SJCRH30 (cell line): ENCODE measurements around the gene AP1S2. TPM values are rescaled to one million over a fixed set of nuclear protein-coding genes. Genes with fewer than 3 reads are reported as not detected.
"Not testable (repeated sequence)": the region's sequence is repeated elsewhere in the genome, so short reads cannot be mapped to it uniquely, and the experiment has no call there.

Source experiments
- DNase-seq, 2 experiments: peaks; one replicate each; pipeline ENCODE4 v3.0.0-alpha.2; 2015 to 2020
- H3K27ac ChIP-seq: fragments of 250-450 bp; sonication (Bioruptor Pico); 2 replicates; pipeline ENCODE4 v1.5.1; 2020; ENCODE audit warnings: mild to moderate bottlenecking, moderate library complexity
- H3K27me3 ChIP-seq: fragments of 250-450 bp; sonication (Bioruptor Pico); 2 replicates; pipeline ENCODE4 v1.5.1; 2020; ENCODE audit warnings: mild to moderate bottlenecking, moderate library complexity
- H3K36me3 ChIP-seq: fragments of 250-450 bp; sonication (Bioruptor Pico); 2 replicates; pipeline ENCODE4 v1.5.1; 2020; ENCODE audit warnings: mild to moderate bottlenecking, moderate library complexity
- H3K4me1 ChIP-seq: fragments of 250-450 bp; sonication (Bioruptor Pico); 2 replicates; pipeline ENCODE4 v1.5.1; 2020; ENCODE audit warnings: mild to moderate bottlenecking, moderate library complexity
- H3K4me3 ChIP-seq: fragments of 250-450 bp; sonication (Bioruptor Pico); 2 replicates; pipeline ENCODE4 v1.5.1; 2020; ENCODE audit warnings: mild to moderate bottlenecking, moderate library complexity
- H3K9me3 ChIP-seq: fragments of 250-450 bp; sonication (Bioruptor Pico); replicated peaks from 2 replicates; pipeline ENCODE4 v1.5.1; 2020; ENCODE audit warnings: mild to moderate bottlenecking, moderate library complexity
- total RNA-seq: library from RNA; depleted of rRNA; stranded (reverse); fragments of >200 nt; shearing (Covaris generic); gene quantifications from 2 replicates; pipeline ENCODE4 v1.2.3, GENCODE V29; 2014; rRNA removed

The AP1S2 gene
- 205 and 230 TPM in 2 replicates for total RNA-seq

DNA sequence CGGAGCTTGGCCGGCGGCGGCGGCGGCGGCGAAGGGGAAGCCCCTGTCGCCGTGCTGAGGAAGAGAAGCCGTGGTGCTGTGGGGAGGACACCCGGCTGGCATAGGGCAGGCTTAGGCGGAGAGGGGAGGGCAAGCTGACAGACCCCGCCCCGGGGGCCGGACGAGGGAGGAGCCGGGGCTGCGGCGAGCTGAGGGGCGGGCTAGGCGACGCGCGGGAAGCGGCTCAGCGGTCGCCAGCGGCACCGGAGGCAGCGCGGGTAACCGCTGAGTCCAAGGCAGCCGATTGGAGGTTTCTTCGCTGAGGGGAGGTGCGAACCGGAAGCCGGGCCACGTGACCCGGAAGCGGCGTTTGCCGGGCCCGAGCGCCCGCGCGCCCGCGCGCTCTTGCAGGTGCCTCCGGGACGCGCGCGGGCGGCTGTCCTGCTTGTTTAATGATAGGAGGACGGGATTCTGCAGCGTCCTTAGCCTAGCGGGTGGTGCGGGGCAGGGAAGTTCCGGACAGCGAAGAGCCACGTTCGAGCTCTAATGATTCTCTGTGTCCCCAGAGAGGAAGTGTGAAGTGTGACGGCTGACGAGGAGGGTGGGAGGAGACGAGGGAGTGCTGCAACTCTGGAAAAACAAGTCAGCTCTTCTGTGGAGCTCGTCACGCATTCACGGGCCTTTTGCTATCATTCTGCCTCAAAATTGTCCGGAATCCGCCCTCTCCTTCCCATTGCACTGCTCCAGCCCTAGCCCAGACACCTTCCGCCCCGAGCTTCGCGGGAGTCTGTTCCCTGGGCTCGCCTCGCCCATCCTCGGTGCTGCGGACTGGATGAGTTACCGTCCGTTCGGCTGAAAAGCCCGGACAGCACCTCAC, at the start of gene AP1S2:
AP1S2 (minus strand) TSS at position 102 of the 856 bp plus-strand sequence. CDS start 2,289 bp downstream, outside the sequence.
- H3K4me1 ChIP-seq, result peaks cover 6% of the 10 kb centered on the region
- peak within 1 kb of the TSS; percentile 77 for H3K27ac ChIP-seq
- H3K9me3 ChIP-seq, result no peaks in the 10 kb centered on the region

DNA sequence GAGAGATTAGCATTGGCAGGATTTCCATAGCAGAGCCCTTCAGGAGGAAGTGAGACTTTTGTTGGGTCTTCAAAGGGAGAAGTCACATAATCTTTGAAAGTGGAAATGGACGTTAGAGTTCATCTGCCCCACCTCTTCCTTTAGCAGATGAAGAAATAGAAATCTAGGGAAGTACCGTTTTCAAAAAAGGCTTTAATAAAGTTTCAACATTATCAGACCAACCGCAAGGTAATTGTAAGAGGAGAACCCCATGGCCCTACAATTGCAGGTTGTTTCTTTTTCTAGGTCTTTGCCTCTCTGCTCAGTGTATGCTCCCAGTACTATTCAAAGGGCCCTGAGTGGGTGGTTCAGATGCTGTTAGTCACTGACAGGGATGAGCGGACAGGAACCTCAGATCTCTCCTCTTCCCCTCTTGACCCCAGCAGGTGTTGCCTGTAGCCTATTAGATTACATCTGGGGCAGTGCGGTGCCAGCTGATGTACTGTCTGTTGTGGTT, 48.6 kb upstream of the AP1S2 start:
- peak; percentile 56 to 78 for DNase-seq
- Histone ChIP-seq H3K4me3 (no peak overlapping the region), H3K27me3 (no peaks in the 10 kb centered on the region), H3K36me3 (no peaks in the 10 kb centered on the region), H3K4me1 (peaks cover 10% of the 10 kb centered on the region), H3K27ac (no peak overlapping the region), H3K9me3 (no peaks in the 10 kb centered on the region)

More for the DNA sequence above, at the start of gene AP1S2:
- H3K4me3 ChIP-seq, result peak within 1 kb of the TSS; percentile 93
- peaks cover 21% of the 10 kb centered on the region for H3K36me3 ChIP-seq
- no peaks in the 10 kb centered on the region for H3K27me3 ChIP-seq
- DNase-seq, result peak; percentile 95 to 96

DNA sequence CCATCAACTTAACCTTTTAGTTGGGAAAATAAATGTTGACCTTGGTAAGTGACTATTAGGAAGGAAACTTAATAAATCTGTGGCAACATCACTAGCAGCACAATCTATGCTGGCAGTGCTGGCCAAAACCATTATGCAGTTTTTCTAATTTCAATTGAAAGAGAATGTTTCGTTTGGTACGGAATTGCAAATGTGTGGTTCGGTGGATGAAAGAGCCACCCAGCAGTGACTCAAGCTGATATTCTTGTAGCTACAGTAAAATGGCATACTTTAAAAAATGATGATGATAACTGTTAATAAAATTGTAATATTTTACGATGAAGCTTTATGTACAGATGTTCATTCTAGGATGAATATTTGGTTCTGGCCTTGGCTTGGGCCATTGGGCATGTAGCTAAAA, 40.7 kb upstream of the AP1S2 start:
- Histone ChIP-seq H3K9me3 (no peaks in the 10 kb centered on the region), H3K27me3 (no peaks in the 10 kb centered on the region), H3K4me1 (no peaks in the 10 kb centered on the region), H3K4me3 (no peak overlapping the region), H3K27ac (no peak overlapping the region), H3K36me3 (no peaks in the 10 kb centered on the region)
- no peak for DNase-seq

DNA sequence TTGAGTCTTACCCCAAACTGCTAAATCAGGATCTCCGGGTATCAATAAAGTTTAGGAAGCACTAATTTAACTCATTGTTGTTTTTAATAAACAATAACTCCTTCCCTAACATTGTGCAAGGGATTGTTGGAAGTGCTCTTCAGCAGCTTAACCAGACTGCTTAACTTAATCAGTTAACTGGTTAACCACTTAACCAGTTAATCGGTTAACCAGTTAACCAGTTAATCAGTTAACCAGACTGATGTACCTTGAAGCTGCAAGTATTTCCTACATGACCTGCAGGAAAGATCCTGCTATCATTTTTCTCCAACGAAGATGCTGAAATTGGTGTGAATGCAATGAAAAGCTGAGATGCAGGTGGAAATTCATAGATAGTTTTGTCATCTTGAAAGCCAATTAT, 40.1 kb upstream of the AP1S2 start:
- no peak for DNase-seq
- Histone ChIP-seq H3K4me1 (no peaks in the 10 kb centered on the region), H3K36me3 (no peaks in the 10 kb centered on the region)

DNA sequence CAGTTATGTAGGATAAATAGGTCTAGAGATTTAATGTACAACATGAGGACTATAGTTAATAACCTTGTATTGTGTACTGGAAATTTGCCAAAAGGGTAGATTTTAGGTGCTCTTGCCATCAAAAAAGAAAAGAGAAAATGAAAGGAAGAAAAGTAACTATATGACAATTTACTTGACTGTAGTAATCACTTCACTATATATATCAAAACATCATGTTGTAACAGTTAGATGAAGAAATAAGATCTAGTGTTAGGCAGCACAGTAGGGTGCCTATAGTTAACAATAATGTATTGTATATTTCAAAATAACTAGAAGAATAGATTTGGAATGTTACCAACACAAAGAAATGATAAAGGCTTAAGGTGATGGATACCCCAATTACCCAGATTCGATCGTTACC, 35.9 kb upstream of the AP1S2 start:
- Histone ChIP-seq H3K4me3 (no peak overlapping the region), H3K9me3 (no peaks in the 10 kb centered on the region), H3K27me3 (no peaks in the 10 kb centered on the region), H3K27ac (no peak overlapping the region), H3K36me3 (no peaks in the 10 kb centered on the region), H3K4me1 (no peaks in the 10 kb centered on the region)
- no peak for DNase-seq

More for the DNA sequence above, 40.1 kb upstream of the AP1S2 start:
- Histone ChIP-seq H3K4me3 (no peak overlapping the region), H3K27me3 (no peaks in the 10 kb centered on the region), H3K27ac (no peak overlapping the region), H3K9me3 (no peaks in the 10 kb centered on the region)

DNA sequence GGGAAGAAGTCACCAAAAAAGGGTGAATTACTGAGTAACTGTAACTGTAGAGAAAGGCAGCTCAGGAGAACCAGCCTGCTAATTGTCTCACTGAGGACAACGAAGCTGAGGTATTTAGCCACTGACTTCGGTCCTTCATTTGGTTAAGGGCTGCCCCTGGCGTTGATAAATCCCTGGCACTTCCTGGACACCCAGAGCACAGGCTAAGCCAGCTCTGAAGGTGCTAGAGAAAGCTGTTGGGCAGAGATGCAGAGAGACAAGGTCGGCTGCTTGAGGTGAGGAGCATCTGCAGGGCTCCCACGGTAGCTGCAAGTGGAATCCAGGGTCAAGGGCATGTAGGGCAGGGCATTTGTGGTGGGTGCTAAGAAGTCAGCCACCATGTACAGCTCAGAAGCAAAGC, 33.4 kb upstream of the AP1S2 start:
- Histone ChIP-seq H3K4me3 (no peak overlapping the region), H3K36me3 (no peaks in the 10 kb centered on the region), H3K9me3 (no peaks in the 10 kb centered on the region), H3K4me1 (no peaks in the 10 kb centered on the region), H3K27me3 (no peaks in the 10 kb centered on the region), H3K27ac (no peak overlapping the region)
- DNase-seq, result no peak

DNA sequence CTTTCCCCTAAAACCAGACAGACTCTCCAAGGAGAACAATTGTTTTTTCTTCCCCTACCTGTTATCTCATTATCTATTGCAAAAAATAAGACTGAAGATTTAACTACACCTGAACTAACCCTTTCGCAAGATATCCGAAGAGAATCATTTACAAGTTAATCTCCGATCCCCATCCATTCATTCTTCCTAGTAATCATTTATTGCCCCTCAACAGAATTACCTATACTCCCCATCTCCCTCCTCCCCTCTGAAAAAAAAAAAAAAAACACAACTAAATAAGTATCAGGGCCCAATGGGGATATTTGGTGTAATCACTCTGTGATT, 28.9 kb upstream of the AP1S2 start:
- H3K9me3 ChIP-seq, result no peaks in the 10 kb centered on the region
- no peaks in the 10 kb centered on the region for H3K36me3 ChIP-seq
- no peaks in the 10 kb centered on the region for H3K27me3 ChIP-seq
- DNase-seq, result no peak
- H3K27ac ChIP-seq, result no peak overlapping the region
- no peak overlapping the region for H3K4me3 ChIP-seq
- no peaks in the 10 kb centered on the region for H3K4me1 ChIP-seq

DNA sequence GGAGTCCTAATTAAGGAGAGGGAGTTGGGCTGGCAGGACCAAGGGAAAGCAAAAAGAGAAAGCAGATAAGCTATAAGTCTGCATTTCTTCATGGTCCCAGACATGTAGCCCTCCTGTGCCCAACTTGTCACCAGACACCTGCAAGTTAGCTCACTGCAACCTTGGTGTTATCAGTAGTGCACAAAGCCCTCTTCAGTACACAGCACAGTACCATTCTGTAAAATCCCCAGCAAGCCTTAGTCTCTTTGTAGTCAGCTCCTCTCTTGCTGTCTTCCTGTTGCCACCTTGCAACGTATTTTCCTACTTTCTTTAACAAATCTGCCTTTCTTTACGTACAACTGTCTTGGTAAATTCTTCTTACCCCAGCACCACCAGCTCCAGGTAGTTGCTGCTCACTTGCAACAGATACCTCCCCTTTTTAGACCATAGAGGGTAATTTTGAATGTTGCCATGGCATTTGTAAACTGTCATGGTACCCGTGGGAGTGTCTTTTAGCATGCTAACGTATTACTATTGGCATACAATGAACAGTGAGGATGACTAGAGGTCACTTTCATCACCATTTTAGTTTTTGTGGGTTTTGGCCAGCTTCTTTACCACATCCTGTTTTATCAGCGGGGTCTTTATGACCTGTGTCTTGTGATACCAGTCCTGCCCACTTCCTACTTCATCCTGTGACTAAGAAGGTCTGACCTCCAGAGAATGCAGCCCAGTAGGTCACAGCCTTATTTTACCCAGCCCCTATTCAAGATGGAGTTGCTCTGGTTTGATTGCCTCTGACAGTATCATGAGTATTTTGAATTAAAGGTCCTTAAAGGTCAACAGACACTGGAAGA, 28.3 kb upstream of the AP1S2 start:
- H3K36me3 ChIP-seq, result no peaks in the 10 kb centered on the region
- H3K4me1 ChIP-seq, result no peaks in the 10 kb centered on the region
- H3K4me3 ChIP-seq, result no peak overlapping the region
- H3K27ac ChIP-seq, result no peak overlapping the region
- peak; percentile 4 to 14 for DNase-seq
- H3K27me3 ChIP-seq, result no peaks in the 10 kb centered on the region
- H3K9me3 ChIP-seq, result no peaks in the 10 kb centered on the region

DNA sequence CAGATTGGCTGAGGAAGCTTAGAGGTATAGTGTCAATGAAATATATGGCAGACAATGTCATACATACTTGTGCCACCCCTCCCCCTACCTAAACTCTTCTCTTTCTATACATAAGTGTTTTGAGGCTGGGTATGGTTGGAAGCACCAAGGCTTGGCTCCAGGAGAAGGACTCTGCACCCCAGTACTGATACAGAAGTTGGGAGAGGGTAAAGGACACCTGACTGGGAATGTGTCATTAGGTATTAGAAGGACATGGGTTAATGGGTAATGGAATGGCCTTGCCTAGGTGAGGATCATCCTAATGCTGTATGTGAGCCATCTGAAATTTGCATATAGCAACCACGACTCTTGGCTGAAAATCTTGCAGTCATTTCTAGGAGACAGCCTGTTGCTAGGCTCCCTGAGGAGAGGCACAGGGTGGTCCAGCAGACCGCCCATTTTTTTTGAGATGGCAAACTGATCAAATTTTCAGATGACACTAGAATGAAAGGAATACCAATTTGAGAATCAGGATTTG, 26.8 kb upstream of the AP1S2 start:
- Histone ChIP-seq H3K9me3 (no peaks in the 10 kb centered on the region), H3K27me3 (no peaks in the 10 kb centered on the region), H3K4me3 (no peak overlapping the region), H3K36me3 (no peaks in the 10 kb centered on the region), H3K4me1 (no peaks in the 10 kb centered on the region), H3K27ac (no peak overlapping the region)
- no peak for DNase-seq

DNA sequence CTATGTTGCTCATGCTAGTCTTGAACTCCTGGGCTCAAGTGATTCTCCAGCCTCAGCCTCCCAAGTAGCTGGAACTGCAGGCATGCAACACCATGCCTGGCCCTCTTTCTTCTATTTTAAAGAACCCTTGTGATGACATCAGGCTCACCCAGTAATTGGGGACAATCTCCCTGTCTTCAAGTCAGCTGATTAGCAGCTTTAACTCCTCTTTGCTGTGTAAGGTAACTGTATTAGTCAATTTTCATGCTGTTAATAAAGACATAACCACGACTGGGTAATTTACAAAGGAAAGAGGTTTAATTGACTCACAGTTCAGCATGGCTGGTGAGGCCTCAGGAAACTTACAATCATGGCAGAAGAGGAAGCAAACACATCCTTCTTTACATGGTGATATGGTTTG, 23.3 kb upstream of the AP1S2 start:
- not testable (repeated sequence) for H3K4me1 ChIP-seq, H3K27me3 ChIP-seq, H3K9me3 ChIP-seq, DNase-seq, H3K36me3 ChIP-seq, H3K4me3 ChIP-seq, H3K27ac ChIP-seq

DNA sequence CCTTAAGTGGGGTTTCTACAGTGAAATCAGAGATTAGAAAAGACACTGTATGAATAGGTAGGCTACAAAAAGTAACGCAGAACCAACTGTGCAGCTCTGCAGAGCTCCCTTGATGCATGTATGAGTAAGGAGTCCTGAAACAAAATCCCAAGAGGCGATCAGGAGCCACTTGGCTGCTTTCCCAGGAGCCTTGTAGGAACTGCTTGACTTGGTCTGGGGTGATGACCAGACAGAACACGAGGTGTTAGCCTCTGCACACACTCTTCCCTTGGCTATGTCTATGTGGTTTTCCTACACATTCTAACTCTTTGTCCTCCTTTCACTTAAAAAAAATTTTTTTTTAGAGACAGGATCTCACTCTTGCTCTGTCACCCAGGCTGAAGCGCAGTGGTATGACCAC, 22.8 kb upstream of the AP1S2 start:
- no peaks in the 10 kb centered on the region for H3K9me3 ChIP-seq
- no peaks in the 10 kb centered on the region for H3K36me3 ChIP-seq
- no peaks in the 10 kb centered on the region for H3K27me3 ChIP-seq
- H3K4me1 ChIP-seq, result no peaks in the 10 kb centered on the region
- DNase-seq, result peak in 1 of 2 experiments; percentile 5
- no peak overlapping the region for H3K27ac ChIP-seq
- H3K4me3 ChIP-seq, result no peak overlapping the region

DNA sequence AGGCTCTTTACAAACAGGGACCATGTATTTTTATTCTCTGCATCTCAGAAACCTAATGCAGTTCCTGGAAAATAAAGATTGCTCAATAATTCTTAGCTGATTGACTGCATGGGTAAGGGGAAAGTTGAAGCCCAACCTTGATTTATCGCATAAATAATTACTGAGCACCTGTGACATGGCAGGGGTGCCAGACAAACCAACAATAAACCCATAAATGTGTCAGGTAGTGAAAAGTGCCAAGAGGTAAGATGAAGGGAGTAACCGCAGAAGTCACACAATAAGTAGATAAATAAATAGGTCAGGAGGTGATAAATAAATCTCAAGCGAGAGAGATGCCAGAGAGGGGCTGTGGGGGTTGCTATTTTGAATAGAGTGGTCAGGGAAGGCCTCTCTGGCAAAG, 20.1 kb upstream of the AP1S2 start:
- H3K4me1 ChIP-seq, result no peaks in the 10 kb centered on the region
- no peaks in the 10 kb centered on the region for H3K9me3 ChIP-seq
- no peak overlapping the region for H3K4me3 ChIP-seq
- H3K27ac ChIP-seq, result no peak overlapping the region
- H3K36me3 ChIP-seq, result no peaks in the 10 kb centered on the region
- H3K27me3 ChIP-seq, result no peaks in the 10 kb centered on the region
- no peak for DNase-seq

DNA sequence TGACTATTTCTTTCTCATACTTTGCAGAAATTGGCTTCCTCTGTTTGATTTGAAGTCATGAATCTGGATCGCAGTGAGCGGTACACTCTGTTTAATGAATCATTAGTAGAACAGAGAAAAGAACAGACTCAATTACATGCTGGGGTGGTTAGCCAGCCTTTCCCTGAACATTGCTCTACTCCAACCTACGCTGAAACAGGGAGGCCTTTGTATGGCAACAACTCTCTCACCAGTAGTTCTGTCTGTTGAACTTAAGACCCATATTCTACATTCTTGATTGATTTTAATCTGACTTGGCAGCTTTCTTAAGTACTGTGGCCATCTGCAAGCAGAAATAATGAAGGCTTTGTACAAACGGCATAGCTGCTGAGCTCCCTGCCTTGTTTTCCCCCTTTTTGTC, 19.0 kb upstream of the AP1S2 start:
- Histone ChIP-seq H3K36me3 (no peaks in the 10 kb centered on the region), H3K9me3 (no peaks in the 10 kb centered on the region), H3K27ac (no peak overlapping the region), H3K4me3 (no peak overlapping the region), H3K27me3 (no peaks in the 10 kb centered on the region), H3K4me1 (no peaks in the 10 kb centered on the region)
- peak in 1 of 2 experiments; percentile 5 for DNase-seq

DNA sequence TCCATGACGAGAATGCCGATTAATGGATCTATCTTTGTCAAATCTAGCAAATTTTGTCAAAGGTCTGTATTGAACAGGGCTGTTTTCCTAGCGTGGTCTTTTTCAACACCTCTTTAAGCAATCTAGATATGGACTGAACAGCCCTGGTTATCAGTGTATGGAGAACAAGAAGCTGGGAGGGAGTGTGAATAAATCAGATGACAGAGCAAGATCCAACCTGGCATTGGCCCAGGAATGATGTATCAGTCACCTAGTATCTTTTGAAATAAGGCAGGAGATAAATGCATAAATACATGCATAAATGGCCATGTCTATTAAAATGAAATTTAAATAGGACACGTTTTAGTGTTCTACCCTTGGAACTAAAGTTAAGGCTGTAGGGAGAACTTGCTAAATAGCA, 15.7 kb upstream of the AP1S2 start:
- Histone ChIP-seq H3K27ac (no peak overlapping the region), H3K27me3 (no peaks in the 10 kb centered on the region), H3K36me3 (no peaks in the 10 kb centered on the region), H3K9me3 (no peaks in the 10 kb centered on the region), H3K4me1 (no peaks in the 10 kb centered on the region), H3K4me3 (no peak overlapping the region)
- DNase-seq, result no peak

DNA sequence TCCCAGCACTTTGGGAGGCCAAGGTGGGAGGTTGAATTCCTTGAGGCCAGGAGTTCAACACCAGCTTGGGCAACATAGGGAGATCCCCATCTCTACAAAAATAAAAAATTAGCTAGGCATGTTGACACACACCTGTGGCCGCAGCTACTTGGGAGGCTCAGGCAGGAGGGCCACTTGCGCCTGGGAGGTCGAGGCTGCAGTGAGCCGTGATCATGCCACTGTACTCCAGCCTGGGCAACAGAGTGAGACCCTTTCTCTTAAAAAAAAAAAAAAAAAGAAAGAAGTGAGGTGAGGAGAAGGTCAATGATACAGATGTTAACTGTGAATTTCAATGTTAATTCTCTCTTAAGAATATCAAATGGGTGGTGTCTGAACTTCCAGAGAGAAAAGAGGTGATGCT, 15.1 kb upstream of the AP1S2 start:
- no peak overlapping the region for H3K27ac ChIP-seq
- H3K9me3 ChIP-seq, result no peaks in the 10 kb centered on the region
- H3K27me3 ChIP-seq, result no peaks in the 10 kb centered on the region
- H3K4me3 ChIP-seq, result no peak overlapping the region
- H3K36me3 ChIP-seq, result no peaks in the 10 kb centered on the region
- DNase-seq, result no peak
- H3K4me1 ChIP-seq, result no peaks in the 10 kb centered on the region
